ENCODE results near the gene ATP2B1. TPM values are rescaled to one million over a fixed set of nuclear protein-coding genes. Genes with fewer than 3 reads are reported as not detected.
A peak's percentile ranks its signal among the peaks of the same experiment; 100 is the strongest.

Gene ATP2B1
- polyA plus RNA-seq, 2 of the 4 experiments (the other 2 are of a cell fraction), result 52.7 to 132 TPM

- DNase-seq (ENCODE audit: low read depth in 1 of 2, low spot score in 1 of 2) (peak; percentile 22 to 29), FAIRE-seq (no peak), ATAC-seq (peak; percentile 1 to 5; a peak in 5 of 6 replicates)
- peaks cover 42% of the 10 kb centered on the region for H3K4me1 ChIP-seq
- no peaks in the 10 kb centered on the region for H3K9me3 ChIP-seq
- H3K4me3 ChIP-seq, result peak overlapping the region; percentile 91
- 1% methylated on average over 31 of the region's 73 CpGs for WGBS (ENCODE audit: missing lambda C conversion rate)
- CTCF ChIA-PET, result interaction anchor here (0.7 to 1.7 kb wide), 6 partner anchors 10 to 254 kb away, joined by 3 to 7 read pairs (median 4); no protein-coding TSS in a partner anchor
- peak overlapping the region; percentile 85 to 98 for H3K27ac ChIP-seq
- peak overlapping the region; percentile 93 for H3K4me2 ChIP-seq
- POLR2A ChIA-PET, result interaction anchor here (0.9 to 4.6 kb wide), 17 partner anchors 8 to 356 kb away, joined by 3 to 103 read pairs (median 5); partner anchors contain the start of gene DUSP6
- no peak; the same call in 1 of the 2 replicates for TF ChIP-seq TFCP2L1 (CRISPR knock-in tag; IDR thresholded peaks at IDR 0.05)
- TF ChIP-seq, protein P1, sequence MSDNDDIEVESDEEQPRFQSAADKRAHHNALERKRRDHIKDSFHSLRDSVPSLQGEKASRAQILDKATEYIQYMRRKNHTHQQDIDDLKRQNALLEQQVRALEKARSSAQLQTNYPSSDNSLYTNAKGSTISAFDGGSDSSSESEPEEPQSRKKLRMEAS (IDR thresholded peaks at IDR 0.05), result peak; percentile 21
- no peak for TF ChIP-seq EHF (CRISPR knock-in tag; IDR thresholded peaks at IDR 0.05)
- TF ChIP-seq GATA3 (IDR thresholded peaks at IDR 0.05; ENCODE audit: borderline replicate concordance), result no peak
These were observed 704 bp downstream of the ATP2B1 start for GRCh38 chr12:89707703-89708564.

DNA sequence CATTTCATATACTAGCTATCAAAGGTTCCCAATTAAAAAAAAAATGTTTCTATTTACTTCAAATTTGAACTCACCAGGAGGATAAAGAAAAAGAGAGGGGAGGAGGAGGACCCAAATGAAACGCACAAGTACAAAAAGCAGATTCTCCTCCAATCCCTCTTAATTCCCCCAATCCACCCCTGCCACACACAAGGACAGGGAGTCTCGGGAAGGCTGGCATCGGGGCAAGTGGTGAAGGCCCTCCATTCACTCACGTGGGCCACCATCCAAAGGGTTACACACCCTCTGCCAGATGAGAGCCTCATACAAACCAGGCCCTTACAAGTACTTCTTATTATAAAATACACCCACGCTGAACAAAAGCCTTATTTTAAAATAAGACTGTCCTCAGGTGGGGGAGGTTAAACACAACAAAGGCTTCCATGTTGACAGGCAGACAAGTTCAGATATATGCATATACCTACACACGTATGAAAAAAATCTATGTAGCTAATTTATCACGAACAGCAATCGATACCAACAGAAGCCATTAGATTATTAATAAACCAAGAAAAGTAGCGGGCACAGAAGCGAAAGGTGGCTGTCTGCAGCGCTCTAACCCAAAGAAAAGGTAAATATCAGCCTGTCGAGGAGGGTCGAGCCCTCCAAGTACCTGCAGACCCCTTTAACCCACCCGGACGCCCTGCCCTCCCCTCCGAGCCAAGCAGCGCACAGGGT, 1.5 kb downstream of the ATP2B1 start:
- WGBS (ENCODE audit: missing lambda C conversion rate), result 2% methylated on average over 17 of the region's 17 CpGs
- TF ChIP-seq, protein P2, sequence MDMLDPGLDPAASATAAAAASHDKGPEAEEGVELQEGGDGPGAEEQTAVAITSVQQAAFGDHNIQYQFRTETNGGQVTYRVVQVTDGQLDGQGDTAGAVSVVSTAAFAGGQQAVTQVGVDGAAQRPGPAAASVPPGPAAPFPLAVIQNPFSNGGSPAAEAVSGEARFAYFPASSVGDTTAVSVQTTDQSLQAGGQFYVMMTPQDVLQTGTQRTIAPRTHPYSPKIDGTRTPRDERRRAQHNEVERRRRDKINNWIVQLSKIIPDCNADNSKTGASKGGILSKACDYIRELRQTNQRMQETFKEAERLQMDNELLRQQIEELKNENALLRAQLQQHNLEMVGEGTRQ (IDR thresholded peaks at IDR 0.05), result peak; percentile 16; the same call in 1 of the 2 replicates
- TF ChIP-seq HES2 (IDR thresholded peaks at IDR 0.05), result no peak
- POLR2A ChIA-PET, result interaction anchor here (4.6 kb wide), 1 partner anchor 242 kb away, joined by 103 read pairs; no protein-coding TSS in a partner anchor
- Histone ChIP-seq H3K4me2 (peak overlapping the region; percentile 93), H3K27ac (peak overlapping the region; percentile 85 to 98), H3K9me3 (no peaks in the 10 kb centered on the region), H3K4me1 (peaks cover 49% of the 10 kb centered on the region), H3K4me3 (peak overlapping the region; percentile 91)
- CTCF ChIA-PET, result interaction anchor here (0.6 to 1.4 kb wide), 3 partner anchors 10 to 160 kb away, joined by 3 to 4 read pairs (median 3); no protein-coding TSS in a partner anchor
- no peak for FAIRE-seq
- no peak for ATAC-seq
- peak; percentile 50 to 53 for DNase-seq (ENCODE audit: low read depth in 1 of 2, low spot score in 1 of 2)

- H3K27ac ChIP-seq, result peak overlapping the region; percentile 85 to 98
- POLR2A ChIA-PET, result interaction anchor here (4.6 kb wide), 1 partner anchor 243 kb away, joined by 103 read pairs; no protein-coding TSS in a partner anchor
- no peak for TF ChIP-seq TP53 (CRISPR knock-in tag; IDR thresholded peaks at IDR 0.05)
- no peak for TF ChIP-seq CBX2 (IDR thresholded peaks at IDR 0.05; ENCODE audit: borderline replicate concordance, low read depth)
- TF ChIP-seq EP300 (IDR thresholded peaks at IDR 0.05), result no peak
- TF ChIP-seq ZC3H11A (IDR thresholded peaks at IDR 0.05), result no peak
- no peak for TF ChIP-seq JUN (IDR thresholded peaks at IDR 0.05)
- TF ChIP-seq, protein P3, sequence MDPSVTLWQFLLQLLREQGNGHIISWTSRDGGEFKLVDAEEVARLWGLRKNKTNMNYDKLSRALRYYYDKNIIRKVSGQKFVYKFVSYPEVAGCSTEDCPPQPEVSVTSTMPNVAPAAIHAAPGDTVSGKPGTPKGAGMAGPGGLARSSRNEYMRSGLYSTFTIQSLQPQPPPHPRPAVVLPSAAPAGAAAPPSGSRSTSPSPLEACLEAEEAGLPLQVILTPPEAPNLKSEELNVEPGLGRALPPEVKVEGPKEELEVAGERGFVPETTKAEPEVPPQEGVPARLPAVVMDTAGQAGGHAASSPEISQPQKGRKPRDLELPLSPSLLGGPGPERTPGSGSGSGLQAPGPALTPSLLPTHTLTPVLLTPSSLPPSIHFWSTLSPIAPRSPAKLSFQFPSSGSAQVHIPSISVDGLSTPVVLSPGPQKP (IDR thresholded peaks at IDR 0.05; ENCODE audit: low read depth, low read length), result no peak
- TF ChIP-seq, protein P4, sequence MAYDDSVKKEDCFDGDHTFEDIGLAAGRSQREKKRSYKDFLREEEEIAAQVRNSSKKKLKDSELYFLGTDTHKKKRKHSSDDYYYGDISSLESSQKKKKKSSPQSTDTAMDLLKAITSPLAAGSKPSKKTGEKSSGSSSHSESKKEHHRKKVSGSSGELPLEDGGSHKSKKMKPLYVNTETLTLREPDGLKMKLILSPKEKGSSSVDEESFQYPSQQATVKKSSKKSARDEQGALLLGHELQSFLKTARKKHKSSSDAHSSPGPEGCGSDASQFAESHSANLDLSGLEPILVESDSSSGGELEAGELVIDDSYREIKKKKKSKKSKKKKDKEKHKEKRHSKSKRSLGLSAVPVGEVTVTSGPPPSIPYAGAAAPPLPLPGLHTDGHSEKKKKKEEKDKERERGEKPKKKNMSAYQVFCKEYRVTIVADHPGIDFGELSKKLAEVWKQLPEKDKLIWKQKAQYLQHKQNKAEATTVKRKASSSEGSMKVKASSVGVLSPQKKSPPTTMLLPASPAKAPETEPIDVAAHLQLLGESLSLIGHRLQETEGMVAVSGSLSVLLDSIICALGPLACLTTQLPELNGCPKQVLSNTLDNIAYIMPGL (CRISPR knock-in tag; IDR thresholded peaks at IDR 0.05; ENCODE audit: borderline replicate concordance), result no peak
- TF ChIP-seq MAZ (IDR thresholded peaks at IDR 0.05; ENCODE audit: borderline replicate concordance, low read depth, low read length), result no peak
- no peak for TF ChIP-seq HOXB13 (CRISPR knock-in tag; IDR thresholded peaks at IDR 0.05; ENCODE audit: low read depth)
- TF ChIP-seq, protein P5, sequence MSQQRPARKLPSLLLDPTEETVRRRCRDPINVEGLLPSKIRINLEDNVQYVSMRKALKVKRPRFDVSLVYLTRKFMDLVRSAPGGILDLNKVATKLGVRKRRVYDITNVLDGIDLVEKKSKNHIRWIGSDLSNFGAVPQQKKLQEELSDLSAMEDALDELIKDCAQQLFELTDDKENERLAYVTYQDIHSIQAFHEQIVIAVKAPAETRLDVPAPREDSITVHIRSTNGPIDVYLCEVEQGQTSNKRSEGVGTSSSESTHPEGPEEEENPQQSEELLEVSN (IDR thresholded peaks at IDR 0.05; ENCODE audit: borderline replicate concordance, low read depth), result no peak
- no peak for TF ChIP-seq FOSB (CRISPR knock-in tag; IDR thresholded peaks at IDR 0.05)
- no peak for TF ChIP-seq CHD4 (IDR thresholded peaks at IDR 0.05; ENCODE audit: borderline replicate concordance)
- TF ChIP-seq, protein P1 (IDR thresholded peaks at IDR 0.05), result no peak
- 0 out of 2 replicates have a peak, but pooled peaks have one; percentile 63 for TF ChIP-seq HOXA7 (CRISPR knock-in tag; IDR thresholded peaks at IDR 0.05)
- no peak for TF ChIP-seq MAFK (IDR thresholded peaks at IDR 0.05; ENCODE audit: partially characterized antibody)
- TF ChIP-seq BCL3 (IDR thresholded peaks at IDR 0.05), result no peak
- no peak for TF ChIP-seq SREBF2 (IDR thresholded peaks at IDR 0.05)
- no peak for TF ChIP-seq CHD2 (IDR thresholded peaks at IDR 0.05; ENCODE audit: low read length, partially characterized antibody)
- TF ChIP-seq CEBPB (IDR thresholded peaks at IDR 0.05), result no peak
These were observed 2.1 kb downstream of the ATP2B1 start for GRCh38 chr12:89706551-89706950.

More at GRCh38 chr12:89706551-89706950, 2.1 kb downstream of the ATP2B1 start:
- WGBS (ENCODE audit: missing lambda C conversion rate), result 11% methylated on average over 7 of the region's 7 CpGs
- ATAC-seq (no peak), FAIRE-seq (no peak), DNase-seq (ENCODE audit: low read depth in 1 of 2, low spot score in 1 of 2) (no peak)
- CTCF ChIA-PET, result interaction anchor here (0.6 to 1.4 kb wide), 3 partner anchors 10 to 160 kb away, joined by 3 to 4 read pairs (median 3); no protein-coding TSS in a partner anchor
- H3K4me3 ChIP-seq, result peak overlapping the region; percentile 91
- peaks cover 55% of the 10 kb centered on the region for H3K4me1 ChIP-seq
- no peaks in the 10 kb centered on the region for H3K9me3 ChIP-seq
- H3K4me2 ChIP-seq, result peak overlapping the region; percentile 93
